ENCODE results near the gene PDE1C. TPM values are rescaled to one million over a fixed set of nuclear protein-coding genes. Genes with fewer than 3 reads are reported as not detected.

PDE1C gene
- total RNA-seq, 2 donors from 2014 or later = 35.7 to 47.8 TPM

DNA sequence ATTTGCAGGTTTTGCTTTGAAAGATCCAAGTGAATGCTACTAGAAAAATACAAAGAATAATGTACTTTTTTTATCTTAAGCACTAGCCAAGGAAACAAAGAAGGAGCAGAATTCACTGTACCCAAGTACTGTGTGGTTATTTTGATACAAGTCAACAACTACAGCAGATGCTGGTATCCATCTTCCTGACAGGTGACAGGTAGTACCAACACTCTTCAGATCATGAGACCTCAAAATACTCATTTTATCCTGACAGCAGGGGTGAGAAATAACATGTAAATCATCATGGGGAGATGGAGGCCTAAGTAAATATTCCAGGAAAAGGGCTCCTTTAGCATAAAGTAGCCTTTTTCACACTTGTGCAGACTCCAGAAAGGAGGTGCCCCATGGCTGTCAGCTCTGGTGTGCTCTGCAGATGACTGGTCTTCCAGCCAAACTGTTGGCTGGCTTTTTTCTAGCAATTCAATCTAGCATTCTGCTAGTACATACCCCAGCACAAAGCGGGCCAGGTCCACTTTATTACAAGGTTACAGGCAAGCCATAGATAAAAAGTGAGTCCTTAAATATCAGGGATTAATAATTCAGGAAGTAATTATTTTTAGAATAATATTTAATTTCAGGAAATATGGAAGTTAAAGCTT is 90.4 kb downstream of the PDE1C start:
- TF ChIP-seq, protein P1, sequence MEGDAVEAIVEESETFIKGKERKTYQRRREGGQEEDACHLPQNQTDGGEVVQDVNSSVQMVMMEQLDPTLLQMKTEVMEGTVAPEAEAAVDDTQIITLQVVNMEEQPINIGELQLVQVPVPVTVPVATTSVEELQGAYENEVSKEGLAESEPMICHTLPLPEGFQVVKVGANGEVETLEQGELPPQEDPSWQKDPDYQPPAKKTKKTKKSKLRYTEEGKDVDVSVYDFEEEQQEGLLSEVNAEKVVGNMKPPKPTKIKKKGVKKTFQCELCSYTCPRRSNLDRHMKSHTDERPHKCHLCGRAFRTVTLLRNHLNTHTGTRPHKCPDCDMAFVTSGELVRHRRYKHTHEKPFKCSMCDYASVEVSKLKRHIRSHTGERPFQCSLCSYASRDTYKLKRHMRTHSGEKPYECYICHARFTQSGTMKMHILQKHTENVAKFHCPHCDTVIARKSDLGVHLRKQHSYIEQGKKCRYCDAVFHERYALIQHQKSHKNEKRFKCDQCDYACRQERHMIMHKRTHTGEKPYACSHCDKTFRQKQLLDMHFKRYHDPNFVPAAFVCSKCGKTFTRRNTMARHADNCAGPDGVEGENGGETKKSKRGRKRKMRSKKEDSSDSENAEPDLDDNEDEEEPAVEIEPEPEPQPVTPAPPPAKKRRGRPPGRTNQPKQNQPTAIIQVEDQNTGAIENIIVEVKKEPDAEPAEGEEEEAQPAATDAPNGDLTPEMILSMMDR (IDR thresholded peaks at IDR 0.05) = no peak
- peaks cover 0 to 24% of the 10 kb centered on the region in 2 donors for H3K4me1 ChIP-seq
- DNase-seq (ENCODE audit: low spot score) = no peak
- peaks cover 0 to 9% of the 10 kb centered on the region in 2 donors for H3K9me3 ChIP-seq
- H3K27me3 ChIP-seq = no peaks in the 10 kb centered on the region
- no peak overlapping the region for H3K27ac ChIP-seq
- no peak overlapping the region for H3K4me3 ChIP-seq
- no peaks in the 10 kb centered on the region for H3K36me3 ChIP-seq

DNA sequence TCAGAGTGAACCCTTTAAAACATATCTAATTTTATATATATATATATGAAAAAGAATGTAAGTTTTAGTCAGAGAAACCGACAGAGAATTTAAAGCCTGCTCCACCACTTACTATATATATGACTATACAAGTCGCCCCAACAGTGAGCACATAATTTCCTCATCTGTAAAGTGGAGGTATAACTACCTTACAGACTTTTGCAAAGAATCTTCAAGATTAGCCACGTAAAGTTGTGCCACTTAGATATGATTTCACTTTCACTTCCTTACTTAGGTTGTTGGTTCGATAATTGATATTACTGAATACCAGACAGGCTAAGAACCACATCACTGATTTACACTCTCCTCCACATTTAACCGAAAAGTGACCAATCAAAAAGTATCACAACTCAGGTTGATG is 94.7 kb downstream of the PDE1C start:
- no peak for DNase-seq (ENCODE audit: low spot score)
- H3K4me3 ChIP-seq = no peak overlapping the region
- H3K9me3 ChIP-seq = peaks cover 0 to 9% of the 10 kb centered on the region in 2 donors
- no peak overlapping the region for H3K27ac ChIP-seq
- H3K4me1 ChIP-seq = peaks cover 0 to 12% of the 10 kb centered on the region in 2 donors
- no peaks in the 10 kb centered on the region for H3K27me3 ChIP-seq
- TF ChIP-seq, protein P1 (IDR thresholded peaks at IDR 0.05) = no peak
- H3K36me3 ChIP-seq = no peaks in the 10 kb centered on the region

DNA sequence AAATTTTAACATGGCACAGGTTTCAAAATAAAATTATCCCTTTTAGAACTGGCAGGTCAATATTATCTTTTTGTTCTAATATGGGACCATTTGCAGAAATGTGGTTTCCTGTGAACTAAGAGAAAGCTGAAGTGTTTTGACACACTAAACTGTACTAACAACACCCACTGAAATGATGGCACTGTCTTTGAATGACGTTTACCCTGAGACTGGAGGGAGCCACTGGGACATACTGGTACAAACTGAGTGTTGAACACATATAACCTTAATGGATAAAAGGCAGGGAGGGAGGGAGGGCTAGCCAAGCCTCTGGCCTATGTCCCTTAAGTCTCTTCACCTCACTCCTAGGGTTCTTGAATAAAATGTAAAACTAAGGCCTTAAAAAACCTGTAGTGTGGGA is 95.9 kb downstream of the PDE1C start:
- no peak overlapping the region for H3K27ac ChIP-seq
- DNase-seq (ENCODE audit: low spot score) = no peak
- H3K4me1 ChIP-seq = peaks cover 0 to under 1% of the 10 kb centered on the region in 2 donors
- no peaks in the 10 kb centered on the region for H3K36me3 ChIP-seq
- no peaks in the 10 kb centered on the region for H3K27me3 ChIP-seq
- TF ChIP-seq, protein P1 (IDR thresholded peaks at IDR 0.05) = no peak
- H3K4me3 ChIP-seq = no peak overlapping the region
- H3K9me3 ChIP-seq = peaks cover 0 to 9% of the 10 kb centered on the region in 2 donors

DNA sequence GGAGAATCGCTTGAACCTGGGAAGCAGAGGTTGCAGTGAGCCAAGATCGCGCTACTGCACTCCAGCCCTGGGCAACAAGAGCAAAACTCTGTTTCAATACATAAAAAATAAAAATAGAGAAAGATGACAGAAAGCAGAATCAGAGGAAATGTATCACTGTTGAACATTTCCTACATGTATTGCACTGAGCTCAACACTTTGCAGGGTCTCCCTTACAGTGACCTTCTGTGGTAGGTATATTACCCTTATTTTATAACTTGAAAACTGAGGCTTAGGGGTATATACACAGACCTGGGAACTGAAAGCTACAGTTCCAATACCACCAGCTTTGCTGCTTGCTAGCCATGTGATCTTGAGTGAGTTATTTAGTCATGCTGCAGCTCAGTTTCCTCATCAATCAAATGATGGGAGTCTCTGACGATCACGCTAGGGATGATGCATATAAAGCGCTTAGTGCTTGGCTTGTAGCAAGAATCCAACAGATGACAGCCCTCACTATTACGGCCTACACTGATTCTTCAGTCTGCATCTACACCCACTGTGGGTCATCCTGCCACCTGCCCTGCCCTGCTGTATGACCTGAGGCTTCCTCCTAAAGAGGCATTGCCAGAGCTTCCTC is 99.0 kb downstream of the PDE1C start:
- Histone ChIP-seq H3K4me1 (no peaks in the 10 kb centered on the region), H3K27me3 (no peaks in the 10 kb centered on the region), H3K27ac (no peak overlapping the region), H3K36me3 (no peaks in the 10 kb centered on the region), H3K9me3 (peaks cover 0 to 5% of the 10 kb centered on the region in 2 donors), H3K4me3 (no peak overlapping the region)
- TF ChIP-seq, protein P1 (IDR thresholded peaks at IDR 0.05) = no peak
- no peak for DNase-seq (ENCODE audit: low spot score)

DNA sequence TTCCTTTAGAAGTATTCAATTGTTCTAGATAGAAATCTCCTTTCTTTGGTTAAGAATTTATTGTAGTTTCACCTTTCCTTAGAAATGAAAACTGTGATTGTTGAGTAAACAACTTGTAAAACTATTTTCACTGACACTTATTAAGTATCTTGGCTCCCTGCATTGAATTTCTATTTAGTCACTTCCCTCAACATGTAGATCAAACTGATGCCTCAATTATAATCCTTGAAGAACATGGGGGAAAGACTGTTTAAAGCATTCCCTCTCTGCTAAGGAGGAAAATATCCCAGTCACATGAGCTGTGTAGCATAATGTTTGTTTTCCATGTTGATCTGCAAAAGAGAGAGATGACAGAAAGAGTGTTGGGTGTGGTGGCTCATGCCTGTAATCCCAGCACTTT is 99.7 kb downstream of the PDE1C start:
- H3K27ac ChIP-seq = no peak overlapping the region
- no peaks in the 10 kb centered on the region for H3K4me1 ChIP-seq
- H3K9me3 ChIP-seq = peaks cover 0 to 11% of the 10 kb centered on the region in 2 donors
- DNase-seq (ENCODE audit: low spot score) = no peak
- H3K36me3 ChIP-seq = no peaks in the 10 kb centered on the region
- H3K27me3 ChIP-seq = no peaks in the 10 kb centered on the region
- TF ChIP-seq, protein P1 (IDR thresholded peaks at IDR 0.05) = no peak
- no peak overlapping the region for H3K4me3 ChIP-seq

Data from right atrium auricular region (tissue), 2 donors.